ENCODE results near the gene SPG11.
A peak's percentile ranks its signal among the peaks of the same experiment; 100 is the strongest.
"Not testable (repeated sequence)": the region's sequence is repeated elsewhere in the genome, so short reads cannot be mapped to it uniquely, and the experiment has no call there.

The SPG11 gene

DNA sequence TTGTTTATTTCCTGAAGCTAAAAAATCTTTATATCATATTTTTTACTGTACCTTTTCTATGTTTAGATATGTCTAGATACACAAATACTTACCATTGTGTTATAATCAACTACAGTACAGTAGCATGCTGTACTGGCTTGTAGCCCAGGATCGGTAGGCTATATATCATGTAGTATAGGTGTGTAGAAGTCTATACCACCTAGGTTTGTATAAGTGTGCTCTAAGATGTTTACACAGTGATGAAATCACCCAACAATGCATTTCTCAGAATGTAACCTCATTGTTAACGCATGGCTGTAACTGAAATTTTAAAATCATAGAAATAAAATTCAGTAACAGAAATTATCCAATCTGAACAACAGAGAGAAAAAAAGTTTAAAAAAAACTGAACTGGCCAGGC, 83.4 kb downstream of the SPG11 start:
- no peak overlapping the region for H3K27ac Mint-ChIP-seq
- DNase-seq: no peak
- H3K4me1 Mint-ChIP-seq (ENCODE audit: low read depth): peaks cover 20% of the 10 kb centered on the region
- H3K9me3 Mint-ChIP-seq: no peaks in the 10 kb centered on the region
- no peaks in the 10 kb centered on the region for H3K27me3 Mint-ChIP-seq
- H3K36me3 Mint-ChIP-seq (ENCODE audit: low read depth): peaks cover 68% of the 10 kb centered on the region
- H3K4me3 Mint-ChIP-seq: no peak overlapping the region

DNA sequence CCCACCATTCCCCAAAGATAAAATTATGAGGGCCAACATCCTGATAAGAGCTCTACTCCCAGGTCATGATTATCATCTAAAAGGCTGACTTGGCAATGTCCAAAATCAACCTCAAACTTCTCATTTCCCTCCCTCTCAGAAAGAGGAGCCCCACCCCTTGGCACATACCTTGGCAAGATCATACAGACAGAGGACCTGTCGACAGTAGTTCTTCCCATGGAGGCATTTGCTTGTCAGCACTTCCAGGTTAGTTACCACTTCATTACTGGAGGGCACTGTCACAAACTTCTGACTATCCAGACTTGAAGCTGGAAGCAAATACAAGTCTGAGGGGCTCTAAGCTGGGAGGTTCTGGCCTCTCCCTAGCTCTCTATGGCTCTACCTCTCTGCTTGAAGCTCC, 88.7 kb downstream of the SPG11 start:
- H3K36me3 Mint-ChIP-seq (ENCODE audit: low read depth): peaks cover 62% of the 10 kb centered on the region
- peaks cover 7% of the 10 kb centered on the region for H3K4me1 Mint-ChIP-seq (ENCODE audit: low read depth)
- H3K27me3 Mint-ChIP-seq: no peaks in the 10 kb centered on the region
- peak overlapping the region; percentile 75 for H3K27ac Mint-ChIP-seq
- no peak for DNase-seq
- H3K4me3 Mint-ChIP-seq: no peak overlapping the region
- no peaks in the 10 kb centered on the region for H3K9me3 Mint-ChIP-seq

DNA sequence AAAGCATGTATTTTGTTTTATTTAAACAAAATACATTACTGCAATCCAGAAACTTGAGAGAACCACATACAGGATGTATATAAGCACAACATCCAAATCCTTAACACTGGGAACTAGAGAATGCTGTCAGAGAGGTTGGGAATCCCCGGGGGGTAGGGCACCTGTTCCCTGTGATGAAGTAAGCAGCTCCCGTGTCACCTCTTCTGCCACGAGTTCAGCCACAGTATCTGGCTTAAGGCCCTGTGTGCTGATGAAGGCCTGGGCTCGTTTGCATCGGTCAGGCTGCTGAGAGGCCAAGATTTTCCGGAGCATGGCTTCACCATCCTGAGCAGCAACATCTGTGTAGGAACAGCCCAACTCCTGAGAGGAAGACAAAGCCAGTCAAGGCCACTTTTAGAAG, 90.1 kb downstream of the SPG11 start:
- no peaks in the 10 kb centered on the region for H3K9me3 Mint-ChIP-seq
- no peak for DNase-seq
- H3K4me1 Mint-ChIP-seq (ENCODE audit: low read depth): peaks cover 2% of the 10 kb centered on the region
- peak overlapping the region; percentile 44 for H3K27ac Mint-ChIP-seq
- no peaks in the 10 kb centered on the region for H3K27me3 Mint-ChIP-seq
- H3K4me3 Mint-ChIP-seq: no peak overlapping the region
- peaks cover 63% of the 10 kb centered on the region for H3K36me3 Mint-ChIP-seq (ENCODE audit: low read depth)

GRCh38 chr15:44570361-44570760, 93.1 kb downstream of the SPG11 start:
- no peaks in the 10 kb centered on the region for H3K4me1 Mint-ChIP-seq (ENCODE audit: low read depth)
- H3K27me3 Mint-ChIP-seq: no peaks in the 10 kb centered on the region
- no peak overlapping the region for H3K4me3 Mint-ChIP-seq
- H3K36me3 Mint-ChIP-seq (ENCODE audit: low read depth): peaks cover 85% of the 10 kb centered on the region
- no peak for DNase-seq
- peak overlapping the region; percentile 80 for H3K27ac Mint-ChIP-seq
- no peaks in the 10 kb centered on the region for H3K9me3 Mint-ChIP-seq

GRCh38 chr15:44569316-44569715, 94.1 kb downstream of the SPG11 start:
- H3K36me3 Mint-ChIP-seq (ENCODE audit: low read depth): peaks cover 85% of the 10 kb centered on the region
- H3K9me3 Mint-ChIP-seq: peaks cover 3% of the 10 kb centered on the region
- no peak for DNase-seq
- H3K27me3 Mint-ChIP-seq: no peaks in the 10 kb centered on the region
- no peak overlapping the region for H3K4me3 Mint-ChIP-seq
- no peaks in the 10 kb centered on the region for H3K4me1 Mint-ChIP-seq (ENCODE audit: low read depth)
- peak overlapping the region; percentile 71 for H3K27ac Mint-ChIP-seq

DNA sequence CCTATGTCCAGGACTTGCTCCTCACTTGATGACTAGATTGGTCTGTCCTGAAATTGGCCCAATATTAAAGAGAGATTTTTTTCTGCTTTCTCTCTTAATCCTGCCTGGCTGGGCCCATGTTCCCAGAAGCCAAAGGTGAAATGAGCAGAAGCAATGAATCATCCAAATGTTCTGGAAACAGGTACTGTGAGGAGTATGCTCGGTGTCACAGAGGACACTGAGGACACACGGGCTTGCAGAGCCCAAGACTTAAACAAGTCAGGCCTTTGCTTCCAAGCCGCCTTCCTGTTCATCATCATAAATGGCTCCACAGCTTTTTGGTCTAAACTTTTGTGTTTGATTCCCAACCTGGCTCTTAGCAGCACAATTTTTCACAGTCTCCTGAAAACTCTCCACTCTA, 95.1 kb downstream of the SPG11 start:
- Mint-ChIP-seq H3K9me3 (peaks cover 3% of the 10 kb centered on the region), H3K36me3 (ENCODE audit: low read depth) (peaks cover 86% of the 10 kb centered on the region), H3K4me3 (no peak overlapping the region), H3K4me1 (ENCODE audit: low read depth) (no peaks in the 10 kb centered on the region), H3K27ac (peak overlapping the region; percentile 35), H3K27me3 (no peaks in the 10 kb centered on the region)
- no peak for DNase-seq

GRCh38 chr15:44566155-44566540, 97.3 kb downstream of the SPG11 start:
- H3K4me3 Mint-ChIP-seq: no peak overlapping the region
- DNase-seq: no peak
- no peaks in the 10 kb centered on the region for H3K4me1 Mint-ChIP-seq (ENCODE audit: low read depth)
- peaks cover 3% of the 10 kb centered on the region for H3K9me3 Mint-ChIP-seq
- no peaks in the 10 kb centered on the region for H3K27me3 Mint-ChIP-seq
- peak overlapping the region; percentile 22 for H3K27ac Mint-ChIP-seq
- H3K36me3 Mint-ChIP-seq (ENCODE audit: low read depth): peaks cover 94% of the 10 kb centered on the region

DNA sequence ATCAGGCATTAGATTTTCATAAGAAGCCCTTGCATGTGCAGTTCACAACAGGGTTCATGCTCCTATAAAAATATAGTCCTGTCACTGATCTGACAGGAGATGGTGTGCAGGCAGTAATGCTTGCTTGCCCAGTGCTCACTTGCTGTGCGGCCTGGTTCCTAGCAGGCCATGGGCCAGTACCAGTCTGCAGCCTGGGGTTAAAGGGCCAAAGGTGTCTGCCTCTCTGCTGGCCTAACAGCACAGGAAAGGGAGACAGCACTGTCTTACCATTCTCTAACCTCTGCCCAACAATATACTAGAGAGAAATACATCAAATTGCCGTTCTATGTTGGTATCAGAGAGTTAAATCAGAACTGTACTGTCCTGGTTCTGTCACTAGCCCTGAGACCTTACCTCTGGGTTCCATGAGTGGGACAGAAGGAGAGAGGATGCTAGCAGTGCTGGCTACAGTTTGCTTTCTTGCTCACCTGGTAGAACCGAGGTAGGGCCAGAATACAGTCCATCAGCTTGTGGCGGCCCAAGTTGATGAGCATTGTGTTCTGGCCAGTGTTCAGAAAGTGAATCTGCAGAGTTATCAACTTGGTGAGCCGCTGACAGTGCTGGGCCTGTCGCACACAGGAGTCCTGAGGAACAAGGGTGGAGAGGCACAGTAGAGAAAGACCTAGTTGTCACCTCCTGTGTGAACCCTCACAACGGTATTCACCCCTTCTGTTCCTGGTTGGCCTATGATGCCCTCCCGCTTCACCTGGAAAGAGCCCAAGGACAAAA, 97.9 kb downstream of the SPG11 start:
- DNase-seq: no peak
- peaks cover 3% of the 10 kb centered on the region for H3K9me3 Mint-ChIP-seq
- peaks cover 5% of the 10 kb centered on the region for H3K4me1 Mint-ChIP-seq (ENCODE audit: low read depth)
- H3K36me3 Mint-ChIP-seq (ENCODE audit: low read depth): peaks cover 94% of the 10 kb centered on the region
- no peak overlapping the region for H3K4me3 Mint-ChIP-seq
- peak overlapping the region; percentile 22 for H3K27ac Mint-ChIP-seq
- H3K27me3 Mint-ChIP-seq: no peaks in the 10 kb centered on the region

DNA sequence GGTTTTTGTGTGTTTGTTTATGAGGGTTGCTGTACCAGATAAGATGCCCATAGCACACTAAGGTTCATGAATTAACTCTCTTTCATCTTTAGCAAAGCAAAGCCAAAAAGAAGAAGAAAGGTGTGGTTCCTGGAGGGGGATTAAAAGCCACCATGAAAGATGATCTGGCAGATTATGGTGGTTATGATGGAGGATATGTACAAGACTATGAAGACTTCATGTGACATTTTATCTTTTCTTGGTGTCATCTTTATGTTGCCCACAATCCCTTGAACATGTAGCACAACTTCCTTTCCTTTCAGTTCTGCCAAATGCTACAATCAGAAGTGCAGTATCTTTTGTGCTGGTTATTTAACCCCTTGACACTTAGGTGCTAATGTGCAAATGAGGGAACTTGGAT, 102.5 kb downstream of the SPG11 start:
- not testable (repeated sequence) for H3K27me3 Mint-ChIP-seq, H3K9me3 Mint-ChIP-seq, DNase-seq, H3K4me3 Mint-ChIP-seq
- Mint-ChIP-seq H3K36me3 (ENCODE audit: low read depth) (peaks cover 98% of the 10 kb centered on the region), H3K4me1 (ENCODE audit: low read depth) (peaks cover 28% of the 10 kb centered on the region), H3K27ac (peak overlapping the region; percentile 83)

- Mint-ChIP-seq H3K27ac (peak overlapping the region; percentile 45), H3K4me3 (no peak overlapping the region), H3K9me3 (no peaks in the 10 kb centered on the region), H3K27me3 (no peaks in the 10 kb centered on the region), H3K36me3 (ENCODE audit: low read depth) (peaks cover 94% of the 10 kb centered on the region), H3K4me1 (ENCODE audit: low read depth) (peaks cover 47% of the 10 kb centered on the region)
- peak; percentile 2 for DNase-seq
Observed at GRCh38 chr15:44554934-44555723, 108.3 kb downstream of the SPG11 start.

- no peak for DNase-seq
- Mint-ChIP-seq H3K27ac (peak overlapping the region; percentile 46), H3K4me3 (no peak overlapping the region), H3K27me3 (no peaks in the 10 kb centered on the region), H3K4me1 (ENCODE audit: low read depth) (peaks cover 61% of the 10 kb centered on the region), H3K9me3 (no peaks in the 10 kb centered on the region), H3K36me3 (ENCODE audit: low read depth) (peaks cover 84% of the 10 kb centered on the region)
Observed at GRCh38 chr15:44550734-44551133, 112.7 kb downstream of the SPG11 start.

DNA sequence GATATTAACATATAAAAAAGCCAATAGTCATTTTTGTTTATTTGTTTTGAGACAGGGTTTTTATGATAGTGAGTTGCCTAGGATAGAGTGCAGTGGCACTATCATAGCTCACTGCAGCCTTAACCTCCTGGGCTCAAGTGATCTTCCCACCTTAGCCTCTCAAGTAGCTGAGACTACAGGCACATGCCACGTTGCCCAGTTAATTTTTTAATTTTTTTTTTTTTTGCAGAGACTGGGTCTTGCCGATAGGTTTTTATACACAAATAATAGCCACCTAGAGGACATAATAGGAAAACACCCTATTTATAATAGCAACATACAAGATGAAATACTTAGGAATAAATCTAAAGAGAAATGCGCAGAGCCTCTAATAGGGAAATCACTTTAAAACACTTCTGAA, 113.2 kb downstream of the SPG11 start:
- Mint-ChIP-seq H3K27me3 (no peaks in the 10 kb centered on the region), H3K9me3 (no peaks in the 10 kb centered on the region), H3K4me1 (ENCODE audit: low read depth) (peaks cover 59% of the 10 kb centered on the region), H3K4me3 (no peak overlapping the region), H3K36me3 (ENCODE audit: low read depth) (peaks cover 79% of the 10 kb centered on the region), H3K27ac (peak overlapping the region; percentile 33)
- DNase-seq: no peak

GRCh38 chr15:44549152-44549551, 114.3 kb downstream of the SPG11 start:
- H3K4me3 Mint-ChIP-seq, H3K27ac Mint-ChIP-seq, H3K27me3 Mint-ChIP-seq, DNase-seq, H3K9me3 Mint-ChIP-seq: not testable (repeated sequence)
- peaks cover 54% of the 10 kb centered on the region for H3K4me1 Mint-ChIP-seq (ENCODE audit: low read depth)
- peaks cover 71% of the 10 kb centered on the region for H3K36me3 Mint-ChIP-seq (ENCODE audit: low read depth)

DNA sequence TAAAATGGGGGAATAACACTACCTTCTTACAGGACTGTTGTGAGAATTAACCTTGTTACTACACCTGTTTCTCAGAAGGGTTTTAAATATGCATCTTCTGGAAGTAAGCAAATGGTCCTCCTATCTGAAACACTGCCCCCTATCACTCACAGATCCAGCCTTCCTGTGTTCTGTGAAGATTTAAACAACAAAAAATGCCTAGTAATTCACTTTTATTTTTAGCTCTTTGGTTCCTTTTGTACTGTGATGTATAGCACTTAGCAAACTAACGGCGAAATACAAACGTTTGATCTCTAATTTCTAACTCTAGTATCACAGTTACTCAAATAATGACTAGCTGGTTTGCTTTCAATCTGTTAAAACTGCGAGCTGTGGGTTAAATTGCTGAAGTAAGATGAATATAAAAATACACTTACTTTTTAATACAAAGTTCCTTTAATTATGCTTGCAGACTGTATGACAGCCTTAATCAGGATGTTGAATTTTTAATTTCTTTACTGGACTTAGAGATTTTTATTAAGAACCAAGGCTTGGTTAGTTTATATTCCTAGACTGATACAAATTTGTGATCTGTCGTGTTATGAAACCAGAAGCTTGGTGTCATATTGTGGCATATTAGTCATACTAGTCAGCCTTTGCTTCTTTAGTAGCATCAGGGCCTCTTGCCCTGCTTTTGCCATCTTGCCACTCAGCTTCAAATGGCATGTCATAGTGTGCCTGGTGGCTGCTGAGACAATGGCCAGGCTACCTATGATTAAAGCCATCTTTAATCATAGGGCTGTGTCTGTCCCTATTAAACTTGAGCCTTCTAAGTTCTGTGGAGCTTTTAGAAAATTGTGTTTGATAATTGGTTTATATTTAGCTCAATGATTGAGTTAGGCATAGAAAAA, 117.3 kb downstream of the SPG11 start:
- peaks cover 73% of the 10 kb centered on the region for H3K4me1 Mint-ChIP-seq (ENCODE audit: low read depth)
- peak; percentile 43 for DNase-seq
- H3K36me3 Mint-ChIP-seq (ENCODE audit: low read depth): peaks cover 72% of the 10 kb centered on the region
- H3K9me3 Mint-ChIP-seq: no peaks in the 10 kb centered on the region
- H3K4me3 Mint-ChIP-seq: peak overlapping the region; percentile 9
- H3K27me3 Mint-ChIP-seq: no peaks in the 10 kb centered on the region
- H3K27ac Mint-ChIP-seq: peak overlapping the region; percentile 93
